Lower lobe of right lung (tissue), 2 donors: ENCODE results near the gene ZMYM4. TPM values are rescaled to one million over a fixed set of nuclear protein-coding genes. Genes with fewer than 3 reads are reported as not detected.
"Not testable (repeated sequence)": the region's sequence is repeated elsewhere in the genome, so short reads cannot be mapped to it uniquely, and the experiment has no call there.

Experiments used
- ATAC-seq, 2 donors: fragments of 200-7000 bp; cut with Tn5 transposase; one replicate each; pipeline ENCODE4 v1.9.1; 2020 to 2022; ENCODE audit warnings: mild to moderate bottlenecking in 2 of 2, moderate library complexity in 2 of 2
- DNase-seq: peaks from one replicate; pipeline ENCODE4 v3.0.0-alpha.2; 2020
- H3K27ac ChIP-seq: fragments of 200-600 bp; one replicate; pipeline ENCODE4 v1.8.0; 2022
- H3K27me3 ChIP-seq: fragments of 200-600 bp; one replicate; pipeline ENCODE4 v1.8.0; 2022; ENCODE audit warnings: low read depth
- H3K36me3 ChIP-seq: fragments of 200-600 bp; one replicate; pipeline ENCODE4 v1.8.0; 2022; ENCODE audit warnings: mild to moderate bottlenecking
- H3K4me1 ChIP-seq: fragments of 200-600 bp; one replicate; pipeline ENCODE4 v1.8.0; 2022
- H3K4me3 ChIP-seq: fragments of 200-600 bp; one replicate; pipeline ENCODE4 v1.8.0; 2022; ENCODE audit warnings: mild to moderate bottlenecking
- H3K9me3 ChIP-seq: fragments of 200-600 bp; one replicate; pipeline ENCODE4 v1.8.0; 2022
- CTCF ChIP-seq: fragments of 200-600 bp; IDR thresholded peaks from one replicate; pipeline ENCODE4 v1.8.0; 2022; ENCODE audit warnings: antibody characterized with exemption, mild to moderate bottlenecking
- intact Hi-C: fragments of 100-400 bp; cut with DNase I; formaldehyde crosslinking; loops from one replicate; pipeline ENCODE4 v1.11.0; 2022
- total RNA-seq: library from RNA; stranded (reverse); fragmentation: NEBNext Ultra II Directional; extraction: Animal tissue kit (Norgen Biotek cat#: 25700); gene quantifications from one replicate; pipeline ENCODE4 v1.2.1, GENCODE V29; 2021
- donor health status: DM: no; HTN: yes; CAD: no; lungs with severe emphysema.

ZMYM4 gene
- total RNA-seq, 1 donor from 2014 or later = 48.4 TPM

GRCh38 chr1:35229587-35230360 is 38.7 kb upstream of the ZMYM4 start:
- Histone ChIP-seq H3K4me3 (no peak overlapping the region), H3K9me3 (no peaks in the 10 kb centered on the region)
- intact Hi-C loops = no loop called here

GRCh38 chr1:35231287-35231686 is 37.2 kb upstream of the ZMYM4 start:
- intact Hi-C loops = no loop called here
- Histone ChIP-seq H3K27me3 (no peaks in the 10 kb centered on the region), H3K27ac (no peak overlapping the region), H3K4me1 (no peaks in the 10 kb centered on the region), H3K9me3 (no peaks in the 10 kb centered on the region), H3K36me3 (no peaks in the 10 kb centered on the region), H3K4me3 (no peak overlapping the region)
- ATAC-seq = no peak
- TF ChIP-seq CTCF = no peak
- DNase-seq = no peak

More at GRCh38 chr1:35229587-35230360, 38.7 kb upstream of the ZMYM4 start:
- TF ChIP-seq CTCF = no peak
- DNase-seq (no peak), ATAC-seq (no peak)
- H3K36me3 ChIP-seq = no peaks in the 10 kb centered on the region
- H3K27ac ChIP-seq = no peak overlapping the region
- H3K27me3 ChIP-seq = no peaks in the 10 kb centered on the region
- H3K4me1 ChIP-seq = no peaks in the 10 kb centered on the region

GRCh38 chr1:35236772-35237171 is 31.7 kb upstream of the ZMYM4 start:
- ATAC-seq, intact Hi-C loops, H3K9me3 ChIP-seq, DNase-seq, H3K27ac ChIP-seq, H3K36me3 ChIP-seq, H3K4me3 ChIP-seq, H3K27me3 ChIP-seq, H3K4me1 ChIP-seq: not testable (repeated sequence)

- no peak for TF ChIP-seq CTCF
- intact Hi-C loops = no loop called here
- H3K4me1 ChIP-seq = no peaks in the 10 kb centered on the region
- peak in 1 of 2 donors; percentile 30 for ATAC-seq
- H3K9me3 ChIP-seq = no peaks in the 10 kb centered on the region
- H3K27me3 ChIP-seq = no peaks in the 10 kb centered on the region
- H3K27ac ChIP-seq = no peak overlapping the region
- DNase-seq = no peak
- no peaks in the 10 kb centered on the region for H3K36me3 ChIP-seq
- H3K4me3 ChIP-seq = no peak overlapping the region
These were observed 24.8 kb upstream of the ZMYM4 start for GRCh38 chr1:35243691-35244090.

- no peak for ATAC-seq
- H3K9me3 ChIP-seq = no peaks in the 10 kb centered on the region
- no peak for DNase-seq
- H3K4me1 ChIP-seq = no peaks in the 10 kb centered on the region
- H3K4me3 ChIP-seq = no peak overlapping the region
- intact Hi-C loops = no loop called here
- H3K27ac ChIP-seq = no peak overlapping the region
- no peak for TF ChIP-seq CTCF
- no peaks in the 10 kb centered on the region for H3K36me3 ChIP-seq
- H3K27me3 ChIP-seq = no peaks in the 10 kb centered on the region
These were observed 21.3 kb upstream of the ZMYM4 start for GRCh38 chr1:35247256-35247655.

- H3K27me3 ChIP-seq = no peaks in the 10 kb centered on the region
- intact Hi-C loops = no loop called here
- H3K36me3 ChIP-seq = no peaks in the 10 kb centered on the region
- ATAC-seq = no peak
- no peak overlapping the region for H3K4me3 ChIP-seq
- H3K4me1 ChIP-seq = no peaks in the 10 kb centered on the region
- DNase-seq = no peak
- H3K27ac ChIP-seq = no peak overlapping the region
- no peaks in the 10 kb centered on the region for H3K9me3 ChIP-seq
- TF ChIP-seq CTCF = no peak
These were observed 14.6 kb upstream of the ZMYM4 start for GRCh38 chr1:35253941-35254340.
